C4-2B (cell line): ENCODE results near the gene PHYHIPL.

Experiments
- H3K27ac ChIP-seq: fragments of 450-650 bp; 2 replicates; pipeline ENCODE4 v1.5.1; 2017
- CTCF ChIP-seq: fragments of 450-650 bp; conservative IDR thresholded peaks from 2 replicates; pipeline ENCODE4 v1.5.1; 2017; ENCODE audit warnings: mild to moderate bottlenecking
- ZFX ChIP-seq: fragments of 450-650 bp; IDR thresholded peaks from 2 replicates; pipeline ENCODE4 v1.6.1; 2017

PHYHIPL gene

DNA sequence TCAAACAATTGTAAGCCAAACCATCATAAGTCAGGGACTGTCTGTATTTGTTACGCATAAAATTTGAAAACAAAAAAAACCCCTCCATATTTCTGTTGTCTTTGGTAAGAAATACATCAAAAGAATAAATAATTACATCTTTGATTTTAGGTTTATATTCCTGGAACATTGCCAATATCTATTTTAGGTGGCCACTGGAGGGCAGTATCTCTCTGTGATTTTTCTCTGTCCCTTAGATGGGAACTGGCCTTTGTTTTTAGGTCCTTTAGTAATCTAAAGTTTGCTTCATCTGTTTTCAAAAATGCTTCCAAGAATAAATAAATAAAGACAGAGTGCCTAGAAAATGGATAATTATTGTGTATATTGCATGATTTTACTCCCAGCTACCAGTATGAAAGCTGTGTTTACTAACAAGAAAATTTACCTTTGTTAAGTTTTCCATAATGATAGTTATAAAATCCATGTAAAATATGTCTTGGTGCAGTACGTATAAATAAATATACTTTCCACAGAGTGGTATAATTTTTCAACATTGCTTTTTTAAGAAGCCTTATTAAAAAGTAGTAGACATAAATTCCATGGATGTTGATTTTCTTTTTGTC lies 64.2 kb downstream of the PHYHIPL start:
- TF ChIP-seq ZFX: no peak
- TF ChIP-seq CTCF: peak; percentile 76

DNA sequence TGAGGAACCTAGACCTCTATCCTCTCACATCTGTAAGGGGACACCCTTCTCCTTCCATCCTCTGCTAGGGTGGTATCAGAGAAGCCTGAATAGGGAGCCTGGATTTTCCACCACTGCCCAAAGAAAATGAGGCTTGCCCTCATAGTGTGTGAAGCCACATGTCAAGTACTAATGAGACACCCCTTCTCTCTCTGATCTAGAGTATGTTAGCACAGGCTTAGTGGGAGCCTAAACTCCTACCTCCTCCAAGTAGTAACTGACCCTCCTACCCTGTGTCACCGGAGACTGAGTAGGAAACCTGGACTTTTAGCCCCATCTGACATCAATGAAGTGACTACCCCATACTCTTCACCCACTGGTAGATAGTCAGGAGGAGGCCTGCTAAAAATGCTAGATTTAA lies 65.6 kb downstream of the PHYHIPL start:
- H3K27ac ChIP-seq: no peak overlapping the region
- TF ChIP-seq CTCF: no peak
- no peak for TF ChIP-seq ZFX

More for the DNA sequence above, 64.2 kb downstream of the PHYHIPL start:
- H3K27ac ChIP-seq: no peak overlapping the region

GRCh38 chr10:59242991-59243390 lies 66.5 kb downstream of the PHYHIPL start:
- TF ChIP-seq CTCF (no peak), ZFX (no peak)
- H3K27ac ChIP-seq: no peak overlapping the region

DNA sequence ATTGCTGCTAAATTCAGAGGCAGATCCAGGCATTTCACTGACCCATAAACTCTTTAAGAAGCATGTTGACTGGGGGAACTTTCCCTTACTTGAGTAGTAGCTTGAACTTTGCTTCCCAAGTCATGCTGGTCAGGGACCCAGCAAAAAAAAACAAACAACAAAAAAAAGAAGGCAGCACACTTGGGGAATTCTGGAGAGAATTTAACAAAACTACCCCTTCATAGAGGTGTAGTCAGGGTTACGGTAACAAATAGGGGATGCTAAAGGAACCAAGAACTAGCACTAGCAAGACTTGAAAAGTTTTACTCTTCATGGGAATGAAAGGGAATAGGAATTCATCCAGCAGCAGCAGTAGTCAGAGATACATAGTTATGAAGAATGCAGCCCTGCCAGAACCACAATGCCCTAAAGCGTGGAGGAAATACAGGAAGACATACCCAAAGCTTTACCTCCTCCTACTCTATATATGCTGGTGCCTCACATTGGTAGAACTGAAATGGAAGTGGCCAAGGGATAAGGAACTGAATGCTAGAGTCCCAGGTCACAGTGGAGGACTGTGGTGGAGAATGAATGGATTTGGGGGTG lies 67.3 kb downstream of the PHYHIPL start:
- no peak for TF ChIP-seq ZFX
- TF ChIP-seq CTCF: no peak
- H3K27ac ChIP-seq: no peak overlapping the region

GRCh38 chr10:59244871-59245270 lies 68.4 kb downstream of the PHYHIPL start:
- H3K27ac ChIP-seq: no peak overlapping the region
- TF ChIP-seq ZFX (no peak), CTCF (no peak)

GRCh38 chr10:59245686-59246085 lies 69.2 kb downstream of the PHYHIPL start:
- no peak overlapping the region for H3K27ac ChIP-seq
- TF ChIP-seq CTCF (no peak), ZFX (no peak)

- no peak for TF ChIP-seq ZFX
- no peak for TF ChIP-seq CTCF
- no peak overlapping the region for H3K27ac ChIP-seq
These were observed 76.0 kb downstream of the PHYHIPL start for GRCh38 chr10:59252491-59252890.
